Activated naive CD8-positive, alpha-beta T cell treated with anti-CD3 and anti-CD28 coated beads for 36 hours (primary cell): ENCODE data around the gene DIP2A. TPM values are rescaled to one million over a fixed set of nuclear protein-coding genes. Genes with fewer than 3 reads are reported as not detected.
"Not testable (repeated sequence)": the region's sequence is repeated elsewhere in the genome, so short reads cannot be mapped to it uniquely, and the experiment has no call there.

Experiments
- DNase-seq: peaks from one replicate; pipeline ENCODE4 v3.0.0; 2021
- H3K27ac Mint-ChIP-seq: one replicate; pipeline ENCODE4 v1.8.0; 2022; ENCODE audit warnings: mild to moderate bottlenecking, moderate library complexity, mixed read lengths
- H3K27me3 Mint-ChIP-seq: one replicate; pipeline ENCODE4 v1.8.0; 2022; ENCODE audit warnings: mild to moderate bottlenecking, mixed read lengths
- H3K36me3 Mint-ChIP-seq: one replicate; pipeline ENCODE4 v1.8.0; 2021; ENCODE audit warnings: mild to moderate bottlenecking, mixed read lengths
- H3K4me1 Mint-ChIP-seq: one replicate; pipeline ENCODE4 v1.8.0; 2021; ENCODE audit warnings: mixed read lengths
- H3K4me3 Mint-ChIP-seq: one replicate; pipeline ENCODE4 v1.8.0; 2022; ENCODE audit warnings: mild to moderate bottlenecking, moderate library complexity, mixed read lengths
- H3K9me3 Mint-ChIP-seq: one replicate; pipeline ENCODE4 v1.8.0; 2022; ENCODE audit warnings: mixed read lengths
- total RNA-seq, 2 experiments: library from RNA; stranded (reverse); gene quantifications; one replicate each; pipeline ENCODE4 v1.2.3, GENCODE V29; 2021

Gene DIP2A
- total RNA-seq, 2 experiments from 2014 or later = 19.0 to 21.2 TPM

DNA sequence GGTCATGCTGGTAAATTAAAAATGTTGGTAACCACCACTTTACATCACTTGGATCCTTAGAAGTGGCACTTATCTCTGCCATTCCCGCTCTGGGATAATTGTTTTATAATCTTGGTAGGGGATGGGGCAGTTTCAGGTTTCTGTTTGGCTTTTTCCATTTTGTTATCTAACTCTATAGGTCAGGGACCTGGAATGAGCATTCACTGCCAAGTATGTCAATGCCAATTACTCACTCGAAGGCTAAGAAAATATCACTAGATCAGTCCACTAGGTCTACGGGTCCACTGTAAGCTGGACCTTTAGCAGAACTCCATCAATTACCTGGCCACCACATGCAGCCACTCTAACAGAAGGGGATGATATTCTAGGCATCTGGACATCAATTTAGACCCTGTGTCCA, 4.5 kb upstream of the DIP2A start:
- H3K4me3 Mint-ChIP-seq = no peak overlapping the region
- H3K4me1 Mint-ChIP-seq = peaks cover 40% of the 10 kb centered on the region
- DNase-seq = no peak
- H3K36me3 Mint-ChIP-seq = peaks cover 54% of the 10 kb centered on the region
- peaks cover 1% of the 10 kb centered on the region for H3K9me3 Mint-ChIP-seq
- no peak overlapping the region for H3K27ac Mint-ChIP-seq
- H3K27me3 Mint-ChIP-seq = no peaks in the 10 kb centered on the region

DNA sequence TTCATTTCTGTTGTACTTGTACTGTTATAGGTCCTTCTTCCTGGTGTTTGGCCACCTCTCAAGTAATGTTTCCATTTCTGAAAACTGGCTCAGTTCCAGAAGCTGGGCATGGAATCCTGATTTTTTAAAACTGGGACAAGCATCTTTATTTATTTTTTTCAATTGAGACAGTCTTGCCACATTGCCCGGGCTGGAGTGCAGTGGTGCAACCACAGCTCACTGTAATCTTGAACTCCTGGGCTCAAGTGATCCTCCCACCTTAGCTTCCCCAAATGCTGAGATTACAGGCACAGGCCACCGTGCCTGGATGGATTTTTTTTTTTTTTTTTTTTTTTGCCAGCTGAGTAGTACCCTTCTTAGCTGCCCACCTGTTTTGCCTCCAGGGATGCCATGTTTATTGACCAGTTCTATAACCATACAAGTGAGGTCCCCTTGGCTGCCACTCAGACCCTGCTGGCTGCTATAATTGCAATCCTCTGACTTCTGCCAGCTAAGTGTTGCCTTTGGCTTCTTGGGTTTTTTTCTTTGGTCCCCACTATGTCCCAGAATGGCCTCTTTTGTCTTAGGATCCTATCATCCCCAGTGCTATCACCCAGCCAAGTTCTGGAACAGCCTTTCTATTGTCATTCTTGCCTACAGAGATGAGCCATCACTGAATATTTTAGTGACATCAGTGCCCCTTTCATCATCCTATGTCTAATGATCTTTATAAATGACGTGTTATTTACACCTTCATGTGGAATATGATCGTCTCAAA, 3.9 kb upstream of the DIP2A start:
- Mint-ChIP-seq H3K4me3 (no peak overlapping the region), H3K9me3 (no peaks in the 10 kb centered on the region), H3K27ac (no peak overlapping the region), H3K4me1 (peaks cover 40% of the 10 kb centered on the region), H3K27me3 (no peaks in the 10 kb centered on the region), H3K36me3 (peaks cover 47% of the 10 kb centered on the region)
- DNase-seq = no peak

DNA sequence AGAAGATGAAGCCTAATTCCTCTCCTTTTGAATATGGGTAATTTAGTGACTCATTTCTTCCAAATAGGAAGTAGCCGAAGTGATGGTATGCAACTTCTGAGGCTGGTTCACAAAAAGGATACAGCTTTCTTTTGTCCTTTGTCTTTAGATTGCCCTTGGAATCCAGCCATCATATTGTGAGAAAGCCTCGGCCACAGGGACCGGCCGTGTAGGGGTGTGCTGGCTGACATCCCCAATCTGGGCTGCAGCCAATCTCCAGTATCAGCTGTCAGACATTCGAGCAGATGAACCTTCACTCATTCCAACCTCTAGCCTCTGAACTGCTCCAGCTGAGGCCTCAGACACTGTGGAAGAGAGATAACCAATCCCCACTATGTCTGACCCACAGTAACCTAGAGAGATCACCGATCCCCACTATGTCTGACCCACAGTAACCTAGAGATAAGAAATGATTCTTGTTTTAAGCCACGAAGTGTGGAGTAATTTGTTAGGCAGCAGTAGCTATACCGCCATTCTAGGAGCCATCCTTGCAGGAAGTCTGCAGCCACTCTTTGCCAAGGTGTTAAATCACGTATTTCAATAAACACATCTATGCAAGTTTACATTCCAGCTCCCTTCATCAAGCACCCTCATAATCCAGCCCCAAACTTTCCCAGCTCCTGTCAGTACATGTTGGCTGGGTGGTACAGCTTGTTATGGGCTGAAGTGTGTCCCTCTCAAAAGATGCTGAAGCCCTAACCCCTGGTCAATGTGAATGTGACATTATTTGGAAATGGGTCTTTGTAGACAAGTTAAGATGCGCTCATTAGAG, 2.9 kb upstream of the DIP2A start:
- Mint-ChIP-seq H3K4me3 (peak overlapping the region; percentile 4), H3K4me1 (peaks cover 43% of the 10 kb centered on the region), H3K27ac (peak overlapping the region; percentile 40), H3K36me3 (peaks cover 39% of the 10 kb centered on the region), H3K9me3 (no peaks in the 10 kb centered on the region), H3K27me3 (no peaks in the 10 kb centered on the region)
- DNase-seq = no peak

DNA sequence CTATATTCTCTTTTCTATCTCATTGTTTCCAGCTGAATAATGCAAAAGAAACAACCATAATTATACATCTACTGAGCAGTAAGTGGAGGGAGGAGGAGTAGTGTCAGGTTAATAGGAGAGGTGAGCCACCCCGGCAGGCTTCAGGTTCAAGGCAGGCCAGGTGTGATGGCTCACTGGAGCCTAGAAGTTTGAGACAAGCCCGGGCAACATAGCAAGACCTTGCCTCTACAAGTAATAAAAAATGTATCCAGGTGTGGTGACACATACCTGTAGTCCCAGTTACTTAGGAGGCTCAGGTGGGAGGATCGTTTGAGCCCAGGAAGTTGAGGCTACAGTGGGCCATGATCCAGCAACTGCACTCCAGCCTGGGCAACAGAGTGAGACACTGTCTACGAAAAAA, 1.9 kb upstream of the DIP2A start:
- DNase-seq = no peak
- H3K4me3 Mint-ChIP-seq = peak overlapping the region; percentile 85
- H3K36me3 Mint-ChIP-seq = peaks cover 34% of the 10 kb centered on the region
- no peaks in the 10 kb centered on the region for H3K9me3 Mint-ChIP-seq
- no peaks in the 10 kb centered on the region for H3K27me3 Mint-ChIP-seq
- peak overlapping the region; percentile 54 for H3K27ac Mint-ChIP-seq
- peaks cover 44% of the 10 kb centered on the region for H3K4me1 Mint-ChIP-seq

DNA sequence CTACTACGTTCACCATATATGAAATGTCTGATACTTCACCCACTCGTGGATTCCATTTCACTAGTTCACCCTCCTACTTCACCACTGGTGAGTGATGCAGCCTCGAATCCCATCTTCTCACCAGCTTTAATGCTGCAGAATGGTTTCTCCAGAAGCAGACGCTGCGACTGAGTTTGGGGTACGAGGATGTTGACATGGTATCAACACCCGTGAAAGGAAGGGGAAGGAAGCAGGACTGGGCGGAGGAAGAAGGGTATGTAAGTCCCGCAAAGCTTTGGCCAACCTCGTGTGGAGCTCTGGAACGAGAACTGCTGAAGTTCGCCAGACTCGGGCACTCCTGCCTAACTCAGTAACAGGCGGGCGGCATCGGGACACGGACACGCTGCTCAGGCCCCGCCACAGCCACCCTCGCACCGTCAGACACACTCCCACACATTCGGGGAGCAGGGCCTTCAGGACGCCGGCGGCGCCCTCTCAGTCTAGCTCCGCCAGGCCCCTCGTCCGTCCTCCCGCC, 833 bp upstream of the DIP2A start:
- peak; percentile 49 for DNase-seq
- Mint-ChIP-seq H3K4me3 (peak overlapping the region; percentile 85), H3K9me3 (no peaks in the 10 kb centered on the region), H3K4me1 (peaks cover 45% of the 10 kb centered on the region), H3K27ac (peak overlapping the region; percentile 83), H3K36me3 (peaks cover 34% of the 10 kb centered on the region), H3K27me3 (no peaks in the 10 kb centered on the region)

DNA sequence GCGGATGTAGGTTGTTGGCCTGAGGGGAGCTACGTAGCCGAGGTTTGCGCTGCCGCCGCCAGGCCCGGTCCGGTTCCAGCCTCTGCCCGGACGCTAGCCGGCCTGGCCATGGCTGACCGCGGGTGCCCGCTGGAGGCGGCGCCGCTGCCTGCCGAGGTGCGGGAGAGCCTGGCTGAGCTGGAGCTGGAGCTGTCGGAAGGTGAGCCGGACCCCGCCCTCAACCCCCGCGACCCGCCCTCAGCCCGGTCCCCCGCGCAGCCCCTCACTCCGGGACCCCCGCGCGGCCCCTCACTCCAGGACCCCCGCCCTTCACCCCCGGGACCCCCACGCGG, 299 bp downstream of the DIP2A start:
- peak overlapping the region; percentile 86 for H3K4me3 Mint-ChIP-seq
- no peaks in the 10 kb centered on the region for H3K27me3 Mint-ChIP-seq
- no peak for DNase-seq
- H3K9me3 Mint-ChIP-seq = no peaks in the 10 kb centered on the region
- peaks cover 46% of the 10 kb centered on the region for H3K4me1 Mint-ChIP-seq
- H3K36me3 Mint-ChIP-seq = peaks cover 31% of the 10 kb centered on the region
- peak overlapping the region; percentile 45 for H3K27ac Mint-ChIP-seq

DNA sequence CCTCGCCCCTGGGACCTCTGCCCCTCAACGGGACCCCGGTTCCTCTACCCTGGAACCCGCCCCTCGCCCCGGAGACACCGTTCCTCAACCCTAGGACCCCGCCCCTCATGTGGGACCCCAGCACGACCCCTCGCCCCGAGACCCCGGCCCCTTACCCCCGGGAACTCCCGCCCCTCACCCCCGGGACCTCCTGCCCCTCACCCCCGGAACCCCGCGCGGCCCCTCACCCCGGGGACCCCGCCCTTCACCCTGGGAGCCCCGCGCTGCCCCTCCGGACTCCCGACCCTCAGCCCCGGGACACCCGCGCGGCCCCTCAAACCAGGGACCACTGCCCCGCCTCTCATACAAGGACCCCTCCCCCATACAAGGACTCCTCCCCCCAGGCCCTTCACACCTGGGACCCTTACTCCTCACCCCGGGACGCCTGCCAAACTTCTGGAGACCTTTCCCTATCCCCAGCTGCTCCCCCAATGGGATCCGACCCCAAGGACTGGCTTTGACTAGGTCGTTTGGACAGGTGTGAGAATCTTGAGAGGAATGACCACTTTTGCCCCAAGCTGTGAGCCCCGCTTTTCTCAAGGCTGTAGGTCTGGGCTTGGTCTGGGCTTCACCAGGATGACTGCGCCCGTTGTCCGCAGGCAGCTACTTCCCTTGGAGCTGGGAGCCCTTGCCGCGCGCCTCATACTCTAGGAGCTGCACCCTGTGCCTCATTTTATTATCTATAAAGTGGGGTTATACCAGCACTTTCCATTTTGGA, 843 bp downstream of the DIP2A start:
- Mint-ChIP-seq H3K27ac (peak overlapping the region; percentile 75), H3K4me1 (peaks cover 48% of the 10 kb centered on the region), H3K4me3 (peak overlapping the region; percentile 86), H3K9me3 (no peaks in the 10 kb centered on the region), H3K36me3 (peaks cover 31% of the 10 kb centered on the region), H3K27me3 (no peaks in the 10 kb centered on the region)
- DNase-seq = no peak

DNA sequence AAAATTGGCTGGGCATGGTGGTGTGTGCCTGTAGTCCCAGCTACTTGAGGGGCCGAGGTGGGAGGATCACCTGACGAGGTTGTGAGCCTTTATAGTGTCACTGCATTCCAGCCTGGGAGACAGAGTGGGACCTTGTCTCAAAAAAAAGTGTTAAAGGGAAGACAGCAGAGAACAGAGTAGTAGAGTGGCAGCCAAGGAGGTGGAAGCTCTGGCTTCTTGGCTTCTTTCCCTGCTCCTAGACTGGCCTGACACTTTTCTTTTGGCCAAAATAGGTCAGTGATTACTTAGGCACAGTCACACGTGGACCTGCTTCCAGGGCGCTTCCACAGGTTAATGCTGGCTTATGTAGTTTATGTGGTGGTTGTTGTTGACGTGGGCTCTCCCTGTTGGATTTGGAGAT, 3.2 kb downstream of the DIP2A start:
- Mint-ChIP-seq H3K9me3 (no peaks in the 10 kb centered on the region), H3K27me3 (no peaks in the 10 kb centered on the region), H3K36me3 (peaks cover 9% of the 10 kb centered on the region), H3K4me1 (peaks cover 26% of the 10 kb centered on the region), H3K27ac (peak overlapping the region; percentile 22), H3K4me3 (no peak overlapping the region)
- DNase-seq = no peak

DNA sequence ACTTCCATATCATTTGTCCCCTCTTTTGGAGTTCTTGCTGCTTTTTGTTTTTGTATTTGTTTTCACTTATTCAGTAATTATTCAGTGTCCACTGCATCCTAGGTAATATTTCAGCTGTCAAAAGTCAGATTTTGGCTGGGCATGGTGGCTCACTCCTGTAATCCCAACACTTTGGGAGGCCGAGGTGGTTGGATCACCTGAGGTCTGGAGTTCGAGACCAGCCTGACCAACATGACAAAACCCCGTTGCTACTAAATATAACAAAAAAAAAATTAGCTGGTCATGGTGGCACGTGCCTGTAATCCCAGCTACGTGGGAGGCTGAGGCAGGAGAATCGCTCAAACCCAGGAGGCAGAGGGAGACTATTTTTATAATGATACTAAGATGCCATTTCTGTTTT, 6.5 kb downstream of the DIP2A start:
- peaks cover 23% of the 10 kb centered on the region for H3K4me1 Mint-ChIP-seq
- not testable (repeated sequence) for H3K27ac Mint-ChIP-seq, H3K27me3 Mint-ChIP-seq, DNase-seq, H3K4me3 Mint-ChIP-seq, H3K36me3 Mint-ChIP-seq, H3K9me3 Mint-ChIP-seq

DNA sequence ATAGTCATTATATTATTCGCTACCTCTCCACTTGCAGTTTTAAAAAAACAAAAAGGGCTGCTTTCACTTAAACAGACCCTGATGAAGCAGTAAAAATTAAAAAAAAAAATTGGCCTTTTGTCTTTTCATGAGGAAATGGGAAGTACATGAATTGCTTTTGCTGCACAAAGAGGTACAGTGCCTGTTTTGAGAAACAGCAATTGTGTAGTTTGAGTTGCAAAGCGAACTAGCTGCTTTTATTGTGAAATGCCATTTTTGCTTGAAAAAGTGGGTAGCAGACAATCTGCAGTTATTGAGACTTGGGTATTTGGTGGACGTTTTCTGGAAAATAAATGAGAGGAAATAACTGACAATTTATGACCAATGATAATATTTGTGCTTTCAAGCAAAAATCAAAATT, 7.0 kb downstream of the DIP2A start:
- Mint-ChIP-seq H3K4me1 (peaks cover 19% of the 10 kb centered on the region), H3K9me3 (no peaks in the 10 kb centered on the region), H3K36me3 (peaks cover 1% of the 10 kb centered on the region), H3K27ac (no peak overlapping the region), H3K27me3 (no peaks in the 10 kb centered on the region), H3K4me3 (no peak overlapping the region)
- DNase-seq = no peak

DNA sequence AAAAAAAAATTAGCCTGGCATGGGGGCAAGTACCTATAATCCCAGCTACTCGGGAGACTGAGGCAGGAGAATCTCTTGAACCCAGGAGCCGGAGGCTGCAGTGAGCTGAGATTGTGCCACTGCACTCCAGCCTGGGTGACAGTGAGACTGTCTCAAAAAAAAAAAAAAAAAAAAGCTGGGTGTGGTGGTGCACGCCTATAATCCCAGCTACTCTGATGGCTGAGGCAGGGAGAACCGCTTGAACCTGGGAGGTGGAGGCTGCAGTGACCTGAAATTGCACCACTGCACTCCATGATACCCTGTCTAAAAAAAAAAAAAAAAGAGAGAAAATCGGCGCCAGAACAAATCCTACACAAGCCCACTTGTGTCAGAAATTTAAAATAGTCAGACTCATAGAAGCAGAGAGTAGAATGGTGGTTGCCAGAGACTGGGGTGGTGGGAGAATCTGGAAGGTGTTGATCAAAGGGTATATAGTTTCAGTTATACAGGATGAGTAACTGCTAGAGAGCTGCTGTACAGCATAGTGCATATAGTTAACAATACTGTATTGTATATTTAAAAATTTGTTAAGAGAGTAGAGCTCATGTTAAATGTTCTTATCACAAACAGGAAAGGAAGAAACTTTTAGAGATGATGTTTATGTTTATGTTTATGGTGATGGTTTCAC, 9.6 kb downstream of the DIP2A start:
- Mint-ChIP-seq H3K4me1 (peaks cover 24% of the 10 kb centered on the region), H3K36me3 (peaks cover 7% of the 10 kb centered on the region), H3K9me3 (no peaks in the 10 kb centered on the region), H3K27ac (no peak overlapping the region), H3K4me3 (no peak overlapping the region), H3K27me3 (no peaks in the 10 kb centered on the region)
- no peak for DNase-seq

DNA sequence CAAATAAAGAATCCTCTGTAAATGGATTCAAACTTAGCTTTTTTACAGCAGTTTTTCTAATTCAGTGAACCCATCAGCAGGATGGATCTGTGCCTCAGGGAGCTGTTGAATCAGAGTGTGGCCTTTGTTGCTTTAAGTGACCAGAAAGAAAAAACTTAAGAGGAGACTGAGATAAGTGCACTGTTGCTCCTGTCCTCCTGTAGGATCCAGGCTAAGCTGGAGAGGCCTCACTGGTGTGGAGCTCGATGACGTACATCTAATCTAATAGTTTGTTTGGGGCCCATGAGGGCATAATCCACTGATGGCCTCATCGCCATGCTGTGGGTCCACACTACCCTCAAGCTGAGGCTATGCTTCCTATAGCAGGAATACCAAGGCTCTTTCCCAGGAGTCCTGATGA, 10.6 kb downstream of the DIP2A start:
- DNase-seq = no peak
- Mint-ChIP-seq H3K9me3 (no peaks in the 10 kb centered on the region), H3K36me3 (peaks cover 7% of the 10 kb centered on the region), H3K4me1 (peaks cover 30% of the 10 kb centered on the region), H3K27ac (no peak overlapping the region), H3K27me3 (no peaks in the 10 kb centered on the region), H3K4me3 (no peak overlapping the region)

DNA sequence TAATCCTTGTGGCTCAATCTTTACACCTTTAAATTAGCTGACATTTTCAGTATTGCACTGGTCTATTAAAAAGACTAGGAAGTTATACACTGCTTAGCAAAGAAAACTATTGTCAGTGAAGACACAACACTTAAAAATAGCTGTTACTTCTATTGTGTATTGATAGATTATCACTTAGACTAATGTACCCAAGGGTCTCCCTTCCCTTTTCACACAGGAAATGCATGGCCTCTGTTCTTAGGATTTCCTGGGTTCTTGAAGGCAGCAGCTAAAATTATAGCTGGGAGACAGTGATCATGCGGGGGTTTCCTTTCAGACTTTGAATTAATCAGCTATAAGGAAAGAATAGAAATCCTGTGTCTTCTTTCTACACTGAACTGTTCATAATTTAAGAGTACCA, 12.8 kb downstream of the DIP2A start:
- H3K4me1 Mint-ChIP-seq = peaks cover 34% of the 10 kb centered on the region
- no peaks in the 10 kb centered on the region for H3K27me3 Mint-ChIP-seq
- H3K36me3 Mint-ChIP-seq = peaks cover 10% of the 10 kb centered on the region
- DNase-seq = no peak
- H3K4me3 Mint-ChIP-seq = no peak overlapping the region
- H3K9me3 Mint-ChIP-seq = no peaks in the 10 kb centered on the region
- H3K27ac Mint-ChIP-seq = no peak overlapping the region

DNA sequence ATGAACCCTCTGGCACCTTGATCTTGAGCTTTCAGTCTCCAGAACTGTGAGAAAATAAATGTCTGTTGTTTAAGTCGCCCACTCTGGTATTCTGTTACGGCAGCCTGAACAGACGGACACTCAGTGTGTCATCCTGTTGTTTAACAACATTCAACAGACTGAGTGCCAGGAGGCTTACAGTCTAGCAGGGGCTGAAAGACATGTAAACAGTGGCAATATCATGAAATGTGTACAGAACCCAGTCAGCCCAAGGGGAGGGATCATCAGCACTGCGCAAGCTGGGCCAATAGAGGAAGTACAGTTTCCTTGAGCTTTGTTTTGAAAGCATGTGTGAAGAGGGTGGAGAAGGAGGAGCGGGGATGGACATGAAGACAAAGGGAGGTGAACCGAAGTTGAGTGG, 13.6 kb downstream of the DIP2A start:
- no peak for DNase-seq
- Mint-ChIP-seq H3K4me3 (peak overlapping the region; percentile 2), H3K27me3 (no peaks in the 10 kb centered on the region), H3K27ac (no peak overlapping the region), H3K4me1 (peaks cover 33% of the 10 kb centered on the region), H3K9me3 (no peaks in the 10 kb centered on the region), H3K36me3 (peaks cover 10% of the 10 kb centered on the region)

DNA sequence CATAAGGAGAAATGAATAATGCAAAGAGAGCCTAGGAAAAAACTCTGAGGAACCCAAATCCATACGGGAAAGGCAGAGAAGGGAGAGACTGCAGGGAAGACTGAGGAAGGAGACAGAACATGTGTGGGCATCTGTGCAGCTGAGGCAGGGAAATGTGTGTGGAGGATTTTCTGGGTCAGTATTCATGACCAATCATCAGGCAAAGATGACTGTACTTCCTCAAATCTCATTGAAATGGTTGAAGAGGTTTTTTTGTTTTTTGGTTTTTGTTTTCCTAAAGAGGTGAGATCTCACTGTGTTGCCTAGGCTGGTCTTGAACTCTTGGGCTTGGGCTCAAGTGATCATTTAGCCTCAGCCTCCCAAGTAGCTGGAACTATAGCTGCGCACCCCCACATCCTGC, 15.7 kb downstream of the DIP2A start:
- Mint-ChIP-seq H3K4me1 (peaks cover 31% of the 10 kb centered on the region), H3K27me3 (no peaks in the 10 kb centered on the region), H3K9me3 (no peaks in the 10 kb centered on the region), H3K36me3 (peaks cover 12% of the 10 kb centered on the region), H3K4me3 (no peak overlapping the region), H3K27ac (no peak overlapping the region)
- DNase-seq = no peak
